ENCODE measurements around the gene VWC2.

DNA sequence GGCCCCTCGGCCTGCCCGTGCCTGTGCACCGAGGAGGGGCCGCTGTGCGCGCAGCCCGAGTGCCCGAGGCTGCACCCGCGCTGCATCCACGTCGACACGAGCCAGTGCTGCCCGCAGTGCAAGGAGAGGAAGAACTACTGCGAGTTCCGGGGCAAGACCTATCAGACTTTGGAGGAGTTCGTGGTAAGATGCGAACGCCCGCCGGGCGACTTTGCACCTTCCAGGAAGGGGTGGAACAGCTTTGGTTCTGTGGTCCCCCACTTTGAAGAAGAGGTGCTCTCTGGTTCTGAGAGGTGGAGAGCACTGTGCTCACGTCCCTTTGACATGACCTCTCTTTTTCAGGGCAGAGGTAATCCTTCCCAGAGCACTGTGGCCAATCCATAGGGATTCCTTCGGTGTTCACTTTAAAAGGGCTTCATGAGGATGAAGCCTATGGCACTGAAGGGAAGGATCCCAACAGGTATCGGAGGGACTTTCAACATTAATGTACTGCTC, 2.6 kb downstream of the VWC2 start:
- no peak for TF ChIP-seq EP300 (IDR thresholded peaks at IDR 0.05)
- no peak for TF ChIP-seq CTCF (IDR thresholded peaks at IDR 0.05)

Measured in sigmoid colon (tissue), 4 donors.